ENCODE data around the gene C1orf50. TPM values are rescaled to one million over a fixed set of nuclear protein-coding genes. Genes with fewer than 3 reads are reported as not detected.

Gene C1orf50
- total RNA-seq, 1 donor from 2014 or later: 6.1 TPM

- Histone ChIP-seq H3K4me3 (no peak overlapping the region), H3K36me3 (no peaks in the 10 kb centered on the region), H3K4me1 (no peaks in the 10 kb centered on the region), H3K27me3 (no peaks in the 10 kb centered on the region), H3K27ac (no peak overlapping the region), H3K9me3 (no peaks in the 10 kb centered on the region)
- no peak for ATAC-seq
- no peak for TF ChIP-seq CTCF (IDR thresholded peaks at IDR 0.05)
- no peak for DNase-seq
- intact Hi-C loops (cut with DNase I): no loop called here
Measured at GRCh38 chr1:42797414-42797813, 30.4 kb downstream of the C1orf50 start.

- DNase-seq (no peak), ATAC-seq (no peak)
- no peaks in the 10 kb centered on the region for H3K4me1 ChIP-seq
- H3K27ac ChIP-seq: no peak overlapping the region
- intact Hi-C loops (cut with DNase I): no loop called here
- H3K36me3 ChIP-seq: no peaks in the 10 kb centered on the region
- no peak for TF ChIP-seq CTCF (IDR thresholded peaks at IDR 0.05)
- no peaks in the 10 kb centered on the region for H3K9me3 ChIP-seq
- H3K27me3 ChIP-seq: no peaks in the 10 kb centered on the region
- no peak overlapping the region for H3K4me3 ChIP-seq
Measured at GRCh38 chr1:42797979-42798378, 30.9 kb downstream of the C1orf50 start.

GRCh38 chr1:42801832-42802473, 34.9 kb downstream of the C1orf50 start:
- H3K9me3 ChIP-seq: no peaks in the 10 kb centered on the region
- TF ChIP-seq CTCF (IDR thresholded peaks at IDR 0.05): no peak
- no peaks in the 10 kb centered on the region for H3K4me1 ChIP-seq
- no peak overlapping the region for H3K27ac ChIP-seq
- no peaks in the 10 kb centered on the region for H3K27me3 ChIP-seq
- intact Hi-C loops (cut with DNase I): no loop called here
- H3K36me3 ChIP-seq: peaks cover 6% of the 10 kb centered on the region
- no peak overlapping the region for H3K4me3 ChIP-seq
- DNase-seq (no peak), ATAC-seq (no peak)

GRCh38 chr1:42806171-42806570, 39.1 kb downstream of the C1orf50 start:
- intact Hi-C loops (cut with DNase I): no loop called here
- H3K4me1 ChIP-seq: no peaks in the 10 kb centered on the region
- no peak overlapping the region for H3K27ac ChIP-seq
- no peaks in the 10 kb centered on the region for H3K9me3 ChIP-seq
- no peaks in the 10 kb centered on the region for H3K27me3 ChIP-seq
- peaks cover 9% of the 10 kb centered on the region for H3K36me3 ChIP-seq
- ATAC-seq (no peak), DNase-seq (no peak)
- no peak for TF ChIP-seq CTCF (IDR thresholded peaks at IDR 0.05)
- H3K4me3 ChIP-seq: no peak overlapping the region

GRCh38 chr1:42806593-42806992, 39.5 kb downstream of the C1orf50 start:
- Histone ChIP-seq H3K9me3 (no peaks in the 10 kb centered on the region), H3K4me3 (no peak overlapping the region), H3K4me1 (no peaks in the 10 kb centered on the region), H3K27me3 (no peaks in the 10 kb centered on the region), H3K27ac (no peak overlapping the region), H3K36me3 (peaks cover 9% of the 10 kb centered on the region)
- DNase-seq (no peak), ATAC-seq (no peak)
- no peak for TF ChIP-seq CTCF (IDR thresholded peaks at IDR 0.05)
- intact Hi-C loops (cut with DNase I): no loop called here
